ENCODE data around the gene CAMK2N1. TPM values are rescaled to one million over a fixed set of nuclear protein-coding genes. Genes with fewer than 3 reads are reported as not detected.
A peak's percentile ranks its signal among the peaks of the same experiment; 100 is the strongest.

CAMK2N1 gene
- total RNA-seq, 1 donor from 2014 or later = 69.2 TPM

GRCh38 chr1:20483833-20484518 is 2.0 kb downstream of the CAMK2N1 start:
- Mint-ChIP-seq H3K27ac (peak overlapping the region; percentile 96), H3K9me3 (ENCODE audit: low read depth) (no peaks in the 10 kb centered on the region), H3K36me3 (ENCODE audit: insufficient read depth) (no peaks in the 10 kb centered on the region), H3K27me3 (peaks cover 20% of the 10 kb centered on the region), H3K4me3 (ENCODE audit: low read depth) (peak overlapping the region; percentile 92), H3K4me1 (ENCODE audit: low read depth) (peaks cover 46% of the 10 kb centered on the region)
- TF ChIP-seq CTCF (IDR thresholded peaks at IDR 0.05; ENCODE audit: unreplicated experiment) = peak; percentile 42
- peak; percentile 28 for DNase-seq (ENCODE audit: low spot score, unreplicated experiment)

- Mint-ChIP-seq H3K4me1 (ENCODE audit: low read depth) (peaks cover 52% of the 10 kb centered on the region), H3K36me3 (ENCODE audit: insufficient read depth) (no peaks in the 10 kb centered on the region), H3K9me3 (ENCODE audit: low read depth) (no peaks in the 10 kb centered on the region), H3K27ac (peak overlapping the region; percentile 76), H3K27me3 (peaks cover 13% of the 10 kb centered on the region), H3K4me3 (ENCODE audit: low read depth) (peak overlapping the region; percentile 92)
- no peak for TF ChIP-seq CTCF (IDR thresholded peaks at IDR 0.05; ENCODE audit: unreplicated experiment)
- no peak for DNase-seq (ENCODE audit: low spot score, unreplicated experiment)
Measured at GRCh38 chr1:20483098-20483832, 2.7 kb downstream of the CAMK2N1 start.

- H3K4me1 Mint-ChIP-seq (ENCODE audit: low read depth) = peaks cover 60% of the 10 kb centered on the region
- no peak for TF ChIP-seq CTCF (IDR thresholded peaks at IDR 0.05; ENCODE audit: unreplicated experiment)
- H3K27me3 Mint-ChIP-seq = no peaks in the 10 kb centered on the region
- no peaks in the 10 kb centered on the region for H3K36me3 Mint-ChIP-seq (ENCODE audit: insufficient read depth)
- no peaks in the 10 kb centered on the region for H3K9me3 Mint-ChIP-seq (ENCODE audit: low read depth)
- peak overlapping the region; percentile 26 for H3K4me3 Mint-ChIP-seq (ENCODE audit: low read depth)
- H3K27ac Mint-ChIP-seq = peak overlapping the region; percentile 97
- DNase-seq (ENCODE audit: low spot score, unreplicated experiment) = no peak
Measured at GRCh38 chr1:20481643-20482498, 4.1 kb downstream of the CAMK2N1 start.

GRCh38 chr1:20480951-20481617 is 4.9 kb downstream of the CAMK2N1 start:
- H3K4me1 Mint-ChIP-seq (ENCODE audit: low read depth) = peaks cover 65% of the 10 kb centered on the region
- peak overlapping the region; percentile 57 for H3K4me3 Mint-ChIP-seq (ENCODE audit: low read depth)
- no peaks in the 10 kb centered on the region for H3K9me3 Mint-ChIP-seq (ENCODE audit: low read depth)
- peak overlapping the region; percentile 97 for H3K27ac Mint-ChIP-seq
- no peaks in the 10 kb centered on the region for H3K36me3 Mint-ChIP-seq (ENCODE audit: insufficient read depth)
- TF ChIP-seq CTCF (IDR thresholded peaks at IDR 0.05; ENCODE audit: unreplicated experiment) = no peak
- H3K27me3 Mint-ChIP-seq = no peaks in the 10 kb centered on the region
- no peak for DNase-seq (ENCODE audit: low spot score, unreplicated experiment)

Measured in progenitor cell of endocrine pancreas (in vitro differentiated cells).